Left ventricle myocardium superior (tissue), 1 donor: ENCODE results near the gene PRDX3. TPM values are rescaled to one million over a fixed set of nuclear protein-coding genes. Genes with fewer than 3 reads are reported as not detected.
"Not testable (repeated sequence)": the region's sequence is repeated elsewhere in the genome, so short reads cannot be mapped to it uniquely, and the experiment has no call there.

Experiments used
- ATAC-seq: fragments of 200-7000 bp; cut with Tn5 transposase; one replicate; pipeline ENCODE4 v1.9.1; 2020; ENCODE audit warnings: mild to moderate bottlenecking, moderate library complexity
- DNase-seq: peaks from one replicate; pipeline ENCODE4 v3.0.0-alpha.2; 2020
- intact Hi-C: fragments of 100-400 bp; cut with micrococcal nuclease; formaldehyde crosslinking; loops from one replicate; pipeline ENCODE4 v1.11.0; 2022
- total RNA-seq: library from RNA; stranded (reverse); fragmentation: NEBNext Ultra II Directional; extraction: Animal tissue kit (Norgen Biotek cat#: 25700); gene quantifications from one replicate; pipeline ENCODE4 v1.2.1, GENCODE V29; 2021
- donor health status: DM: no; HTN: yes; CAD: no; lungs with severe emphysema.

Gene PRDX3
- total RNA-seq, 1 donor from 2014 or later, result 288 TPM

- DNase-seq (no peak), ATAC-seq (no peak)
- intact Hi-C loops, result no loop called here
Observed at GRCh38 chr10:119176166-119176565, 2.4 kb downstream of the PRDX3 start.

GRCh38 chr10:119174109-119174508 lies 4.5 kb downstream of the PRDX3 start:
- ATAC-seq (no peak), DNase-seq (no peak)
- intact Hi-C loops, result no loop called here

- ATAC-seq (no peak), DNase-seq (no peak)
- intact Hi-C loops, result loop anchor here (10.0 kb wide), 1 partner anchor 92 kb away; no protein-coding TSS in a partner anchor
Observed at GRCh38 chr10:119167041-119167440, 11.6 kb downstream of the PRDX3 start.

- DNase-seq (no peak), ATAC-seq (no peak)
- intact Hi-C loops, result loop anchor here (10.0 kb wide), 1 partner anchor 92 kb away; no protein-coding TSS in a partner anchor
Observed at GRCh38 chr10:119166564-119166963, 12.0 kb downstream of the PRDX3 start.

- no peak for DNase-seq
- intact Hi-C loops, result loop anchor here (10.0 kb wide), 1 partner anchor 91 kb away; no protein-coding TSS in a partner anchor
- ATAC-seq, result no peak
Observed at GRCh38 chr10:119166118-119166500, 12.5 kb downstream of the PRDX3 start.

- peak; percentile 96 for ATAC-seq
- DNase-seq, result peak; percentile 91
- intact Hi-C loops, result loop anchor here (10.0 kb wide), 1 partner anchor 91 kb away; no protein-coding TSS in a partner anchor
Observed at GRCh38 chr10:119165171-119166117, 13.2 kb downstream of the PRDX3 start, which contains the start of gene SFXN4. Gene SFXN4, minus strand, starts transcription at chr10:119165714. Its CDS starts 67 bp downstream, at chr10:119165647.

GRCh38 chr10:119162452-119163092 lies 16.0 kb downstream of the PRDX3 start:
- no peak for DNase-seq
- intact Hi-C loops, result loop anchor here (10.0 kb wide), 1 partner anchor 88 kb away; no protein-coding TSS in a partner anchor
- no peak for ATAC-seq

GRCh38 chr10:119161680-119162451 lies 16.7 kb downstream of the PRDX3 start:
- DNase-seq, result no peak
- no peak for ATAC-seq
- intact Hi-C loops, result loop anchor here (10.0 kb wide), 1 partner anchor 87 kb away; no protein-coding TSS in a partner anchor

GRCh38 chr10:119159332-119159731 lies 19.3 kb downstream of the PRDX3 start:
- ATAC-seq (peak; percentile 37), DNase-seq (no peak)
- intact Hi-C loops, result no loop called here

- ATAC-seq, result no peak
- intact Hi-C loops, result no loop called here
- DNase-seq, result no peak
Observed at GRCh38 chr10:119153661-119154060, 25.0 kb downstream of the PRDX3 start.

- no peak for DNase-seq
- intact Hi-C loops, result no loop called here
- ATAC-seq, result peak; percentile 23
Observed at GRCh38 chr10:119153041-119153440, 25.6 kb downstream of the PRDX3 start.

GRCh38 chr10:119151601-119152000 lies 27.0 kb downstream of the PRDX3 start:
- DNase-seq, intact Hi-C loops, ATAC-seq: not testable (repeated sequence)

GRCh38 chr10:119149729-119150128 lies 28.9 kb downstream of the PRDX3 start:
- intact Hi-C loops, result no loop called here
- ATAC-seq (no peak), DNase-seq (no peak)

- ATAC-seq (no peak), DNase-seq (no peak)
- intact Hi-C loops, result no loop called here
Observed at GRCh38 chr10:119149157-119149556, 29.5 kb downstream of the PRDX3 start.

- intact Hi-C loops, result no loop called here
- DNase-seq, result no peak
- ATAC-seq, result no peak
Observed at GRCh38 chr10:119143657-119144056, 35.0 kb downstream of the PRDX3 start.

- intact Hi-C loops, result no loop called here
- no peak for ATAC-seq
Observed at GRCh38 chr10:119140603-119141245, 37.9 kb downstream of the PRDX3 start.

GRCh38 chr10:119139464-119140067 lies 39.0 kb downstream of the PRDX3 start:
- DNase-seq, result no peak
- intact Hi-C loops, result no loop called here
- peak; percentile 61 for ATAC-seq

More at GRCh38 chr10:119140603-119141245, 37.9 kb downstream of the PRDX3 start:
- DNase-seq, result no peak
